Measurements from ENCODE around the gene CPNE7. TPM values are rescaled to one million over a fixed set of nuclear protein-coding genes. Genes with fewer than 3 reads are reported as not detected.

Gene CPNE7
- total and polyA plus RNA-seq, 2 of the 8 experiments (the other 6 are each of a cell fraction or from before 2014, with no cell fraction given), result 10.0 to 23.7 TPM

- no peak for TF ChIP-seq KDM1A (IDR thresholded peaks at IDR 0.05; ENCODE audit: borderline replicate concordance, low read length)
- no peak for TF ChIP-seq TCF12 (IDR thresholded peaks at IDR 0.05; ENCODE audit: low read depth, low read length)
- TF ChIP-seq ZNF274 (IDR thresholded peaks at IDR 0.05; ENCODE audit: borderline replicate concordance, extremely low read depth, low read length), result no peak
- no peak for TF ChIP-seq CBX5 (IDR thresholded peaks at IDR 0.05; ENCODE audit: low read depth, low read length)
- no peak for TF ChIP-seq KDM5A (IDR thresholded peaks at IDR 0.05; ENCODE audit: low read length)
- TF ChIP-seq CBX8 (IDR thresholded peaks at IDR 0.05; ENCODE audit: borderline replicate concordance, low read depth, low read length), result no peak
Observed at GRCh38 chr16:89560378-89561141, 15.0 kb upstream of the CPNE7 start, which contains the start of gene RPL13 (continued).

Data from H1 (cell line).